T-helper 1 cell treated with Interleukin-12 subunit alpha and Interleukin-12 subunit beta and Interleukin-4 antibody, amounts not matched to agents 30 μg/mL and 1 μg/mL, for 36 hours (primary cell): ENCODE results near the gene ZSCAN31.
"Not testable (repeated sequence)": the region's sequence is repeated elsewhere in the genome, so short reads cannot be mapped to it uniquely, and the experiment has no call there.

Experiments
- H3K27ac Mint-ChIP-seq: one replicate; pipeline ENCODE4 v1.8.0; 2021; ENCODE audit warnings: mild to moderate bottlenecking, mixed read lengths
- H3K27me3 Mint-ChIP-seq: one replicate; pipeline ENCODE4 v1.8.0; 2021; ENCODE audit warnings: low read depth, mixed read lengths
- H3K36me3 Mint-ChIP-seq: one replicate; pipeline ENCODE4 v1.8.0; 2021; ENCODE audit warnings: low read depth, mixed read lengths
- H3K4me1 Mint-ChIP-seq: one replicate; pipeline ENCODE4 v1.8.0; 2021; ENCODE audit warnings: low read depth, mixed read lengths
- H3K4me3 Mint-ChIP-seq: one replicate; pipeline ENCODE4 v1.8.0; 2021; ENCODE audit warnings: mild to moderate bottlenecking, moderate library complexity, mixed read lengths
- H3K9me3 Mint-ChIP-seq: one replicate; pipeline ENCODE4 v1.8.0; 2021; ENCODE audit warnings: mixed read lengths

Gene ZSCAN31

GRCh38 chr6:28359562-28359961, 23.6 kb upstream of the ZSCAN31 start:
- not testable (repeated sequence) for H3K27me3 Mint-ChIP-seq, H3K27ac Mint-ChIP-seq, H3K9me3 Mint-ChIP-seq, H3K4me3 Mint-ChIP-seq, H3K36me3 Mint-ChIP-seq
- peaks cover 17% of the 10 kb centered on the region for H3K4me1 Mint-ChIP-seq

- Mint-ChIP-seq H3K36me3 (peaks cover 10% of the 10 kb centered on the region), H3K4me3 (no peak overlapping the region), H3K27ac (no peak overlapping the region), H3K9me3 (no peaks in the 10 kb centered on the region), H3K27me3 (no peaks in the 10 kb centered on the region), H3K4me1 (peaks cover 24% of the 10 kb centered on the region)
Observed at GRCh38 chr6:28357036-28357435, 21.1 kb upstream of the ZSCAN31 start.

GRCh38 chr6:28356666-28357020, 20.7 kb upstream of the ZSCAN31 start:
- Mint-ChIP-seq H3K4me3 (no peak overlapping the region), H3K4me1 (peaks cover 25% of the 10 kb centered on the region), H3K27ac (no peak overlapping the region), H3K36me3 (peaks cover 11% of the 10 kb centered on the region), H3K9me3 (no peaks in the 10 kb centered on the region), H3K27me3 (no peaks in the 10 kb centered on the region)

- H3K9me3 Mint-ChIP-seq = no peaks in the 10 kb centered on the region
- no peaks in the 10 kb centered on the region for H3K27me3 Mint-ChIP-seq
- H3K4me3 Mint-ChIP-seq = peak overlapping the region; percentile 93
- H3K4me1 Mint-ChIP-seq = peaks cover 30% of the 10 kb centered on the region
- H3K27ac Mint-ChIP-seq = peak overlapping the region; percentile 80
- H3K36me3 Mint-ChIP-seq = peaks cover 11% of the 10 kb centered on the region
Observed at GRCh38 chr6:28355743-28356665, 20.1 kb upstream of the ZSCAN31 start.

GRCh38 chr6:28354688-28355554, 19.0 kb upstream of the ZSCAN31 start:
- Mint-ChIP-seq H3K4me1 (peaks cover 39% of the 10 kb centered on the region), H3K36me3 (peaks cover 9% of the 10 kb centered on the region), H3K4me3 (peak overlapping the region; percentile 93), H3K27ac (no peak overlapping the region), H3K9me3 (no peaks in the 10 kb centered on the region), H3K27me3 (no peaks in the 10 kb centered on the region)

- H3K4me3 Mint-ChIP-seq = no peak overlapping the region
- peaks cover 43% of the 10 kb centered on the region for H3K4me1 Mint-ChIP-seq
- H3K9me3 Mint-ChIP-seq = no peaks in the 10 kb centered on the region
- no peak overlapping the region for H3K27ac Mint-ChIP-seq
- peaks cover 3% of the 10 kb centered on the region for H3K27me3 Mint-ChIP-seq
- H3K36me3 Mint-ChIP-seq = peaks cover 10% of the 10 kb centered on the region
Observed at GRCh38 chr6:28353981-28354676, 18.2 kb upstream of the ZSCAN31 start.

GRCh38 chr6:28353356-28353755, 17.4 kb upstream of the ZSCAN31 start:
- H3K27me3 Mint-ChIP-seq = peaks cover 3% of the 10 kb centered on the region
- H3K27ac Mint-ChIP-seq = no peak overlapping the region
- peaks cover 43% of the 10 kb centered on the region for H3K4me1 Mint-ChIP-seq
- H3K4me3 Mint-ChIP-seq = no peak overlapping the region
- H3K36me3 Mint-ChIP-seq = peaks cover 10% of the 10 kb centered on the region
- H3K9me3 Mint-ChIP-seq = no peaks in the 10 kb centered on the region

GRCh38 chr6:28351493-28351925, 15.6 kb upstream of the ZSCAN31 start:
- no peak overlapping the region for H3K27ac Mint-ChIP-seq
- peak overlapping the region; percentile 66 for H3K4me3 Mint-ChIP-seq
- peaks cover 20% of the 10 kb centered on the region for H3K27me3 Mint-ChIP-seq
- H3K9me3 Mint-ChIP-seq = no peaks in the 10 kb centered on the region
- H3K36me3 Mint-ChIP-seq = peaks cover 10% of the 10 kb centered on the region
- peaks cover 38% of the 10 kb centered on the region for H3K4me1 Mint-ChIP-seq

GRCh38 chr6:28351087-28351486, 15.1 kb upstream of the ZSCAN31 start:
- peaks cover 10% of the 10 kb centered on the region for H3K36me3 Mint-ChIP-seq
- no peaks in the 10 kb centered on the region for H3K9me3 Mint-ChIP-seq
- peaks cover 22% of the 10 kb centered on the region for H3K27me3 Mint-ChIP-seq
- H3K4me1 Mint-ChIP-seq = peaks cover 36% of the 10 kb centered on the region
- H3K27ac Mint-ChIP-seq = no peak overlapping the region
- H3K4me3 Mint-ChIP-seq = peak overlapping the region; percentile 96

- Mint-ChIP-seq H3K36me3 (peaks cover 10% of the 10 kb centered on the region), H3K4me3 (peak within 1 kb of the TSS; percentile 96), H3K27ac (peak within 1 kb of the TSS; percentile 92), H3K4me1 (peaks cover 27% of the 10 kb centered on the region), H3K9me3 (no peaks in the 10 kb centered on the region), H3K27me3 (peaks cover 27% of the 10 kb centered on the region)
Observed at GRCh38 chr6:28349892-28350737, 14.2 kb upstream of the ZSCAN31 start, which contains the start of gene ZKSCAN3. Gene ZKSCAN3 (plus strand): TSS chr6:28349947. CDS start chr6:28359587, 9,640 bp downstream.

GRCh38 chr6:28349344-28349891, 13.5 kb upstream of the ZSCAN31 start:
- Mint-ChIP-seq H3K4me1 (peaks cover 26% of the 10 kb centered on the region), H3K27ac (peak overlapping the region; percentile 92), H3K4me3 (peak overlapping the region; percentile 96), H3K27me3 (peaks cover 32% of the 10 kb centered on the region), H3K9me3 (no peaks in the 10 kb centered on the region), H3K36me3 (peaks cover 10% of the 10 kb centered on the region)

- Mint-ChIP-seq H3K4me1 (peaks cover 20% of the 10 kb centered on the region), H3K4me3 (no peak overlapping the region), H3K9me3 (peaks cover 6% of the 10 kb centered on the region), H3K36me3 (peaks cover 4% of the 10 kb centered on the region), H3K27me3 (peaks cover 35% of the 10 kb centered on the region), H3K27ac (no peak overlapping the region)
Observed at GRCh38 chr6:28347119-28347518, 11.2 kb upstream of the ZSCAN31 start.

- Mint-ChIP-seq H3K36me3 (peaks cover 8% of the 10 kb centered on the region), H3K4me3 (no peak overlapping the region), H3K9me3 (peaks cover 23% of the 10 kb centered on the region), H3K27ac (no peak overlapping the region), H3K27me3 (peaks cover 35% of the 10 kb centered on the region), H3K4me1 (peaks cover 5% of the 10 kb centered on the region)
Observed at GRCh38 chr6:28345201-28345600, 9.3 kb upstream of the ZSCAN31 start.
